BJ (cell line): Measurements from ENCODE around the gene KLF5. TPM values are rescaled to one million over a fixed set of nuclear protein-coding genes. Genes with fewer than 3 reads are reported as not detected.
"Not testable (repeated sequence)": the region's sequence is repeated elsewhere in the genome, so short reads cannot be mapped to it uniquely, and the experiment has no call there.

Experiments
- CTCF ChIA-PET: fragments of 350-600 bp; formaldehyde crosslinking; extraction: SDS; loops from one replicate; lab custom pipeline; 2021; ENCODE audit warnings: antibody characterized with exemption, inconsistent platforms; lab: Yijun Ruan, JAX
- POLR2A ChIA-PET: fragments of 300-600 bp; sonication (Branson Sonifier 250); formaldehyde crosslinking; extraction: SDS; loops from one replicate; lab custom pipeline; 2021; ENCODE audit warnings: antibody characterized with exemption; lab: Charles Lee
- DNase-seq: peaks from one replicate; pipeline ENCODE4 v3.0.0-alpha.2; 2011; ENCODE audit warnings: low read depth
- H3K27me3 ChIP-seq: 2 replicates; pipeline ENCODE4 v1.6.0; 2011; ENCODE audit warnings: low read length; ENCODE audit not compliant: control insufficient read depth, insufficient read depth
- H3K36me3 ChIP-seq: 2 replicates; pipeline ENCODE4 v1.5.1; 2011; ENCODE audit warnings: low read length; ENCODE audit not compliant: control insufficient read depth, insufficient read depth
- H3K4me3 ChIP-seq: 2 replicates; pipeline ENCODE4 v1.5.1; 2011; ENCODE audit warnings: low read depth, mild to moderate bottlenecking, control low read depth, low read length
- CTCF ChIP-seq: IDR thresholded peaks from 2 replicates; pipeline ENCODE4 v1.5.1; 2011; ENCODE audit warnings: low read depth, mild to moderate bottlenecking, control low read depth, inconsistent platforms, low read length, moderate library complexity; ENCODE audit not compliant: insufficient read depth
- polyA plus RNA-seq: library from polyadenylated mRNA; depleted of rRNA; stranded (reverse); fragments of >200 nt; gene quantifications from 2 replicates; pipeline ENCODE4 v1.2.3, GENCODE V29; 2011

Gene KLF5
- polyA plus RNA-seq, 1 experiment: 26.7 TPM

GRCh38 chr13:73040484-73040883, 18.3 kb upstream of the KLF5 start:
- no peaks in the 10 kb centered on the region for H3K27me3 ChIP-seq
- ChIA-PET POLR2A (interaction anchor here (0.6 kb wide), 1 partner anchor 18 kb away, joined by 3 read pairs; the partner anchor contains the start of gene KLF5), CTCF (no interaction called here)
- no peak overlapping the region for H3K4me3 ChIP-seq
- no peak for TF ChIP-seq CTCF
- H3K36me3 ChIP-seq: no peaks in the 10 kb centered on the region
- no peak for DNase-seq

DNA sequence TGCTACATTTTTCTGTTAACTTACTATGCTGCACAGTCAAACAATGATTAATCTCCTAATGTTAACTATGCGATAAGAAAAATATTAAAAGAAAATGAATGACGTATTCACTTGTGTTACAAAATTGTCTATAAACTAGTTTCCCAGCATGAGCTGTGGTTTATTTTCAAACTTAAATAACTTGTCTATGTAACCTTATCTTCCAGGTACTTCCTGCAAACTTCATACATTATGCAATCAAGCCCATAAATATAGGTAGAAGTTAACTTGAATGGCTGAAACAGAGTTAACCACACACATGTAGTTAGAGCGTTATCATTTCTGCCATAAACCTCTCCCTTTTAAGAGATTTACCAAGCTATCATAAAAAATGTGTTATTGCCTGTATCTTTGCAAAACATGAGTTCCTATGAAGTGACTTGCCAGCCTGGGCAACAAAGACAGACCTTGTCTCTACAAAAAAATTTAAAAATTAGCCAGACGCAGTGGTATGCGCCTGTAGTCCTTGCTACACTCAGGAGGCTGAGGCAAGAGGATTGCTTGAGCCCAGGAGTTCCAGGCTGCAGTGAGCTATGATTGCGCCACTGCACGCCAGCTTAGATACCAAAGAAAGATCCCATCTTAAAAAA, 17.7 kb upstream of the KLF5 start:
- ChIA-PET POLR2A (interaction anchor here (0.6 kb wide), 1 partner anchor 18 kb away, joined by 3 read pairs; the partner anchor contains the start of gene KLF5), CTCF (no interaction called here)
- H3K27me3 ChIP-seq: no peaks in the 10 kb centered on the region
- no peaks in the 10 kb centered on the region for H3K36me3 ChIP-seq
- DNase-seq: no peak
- TF ChIP-seq CTCF: no peak
- no peak overlapping the region for H3K4me3 ChIP-seq

DNA sequence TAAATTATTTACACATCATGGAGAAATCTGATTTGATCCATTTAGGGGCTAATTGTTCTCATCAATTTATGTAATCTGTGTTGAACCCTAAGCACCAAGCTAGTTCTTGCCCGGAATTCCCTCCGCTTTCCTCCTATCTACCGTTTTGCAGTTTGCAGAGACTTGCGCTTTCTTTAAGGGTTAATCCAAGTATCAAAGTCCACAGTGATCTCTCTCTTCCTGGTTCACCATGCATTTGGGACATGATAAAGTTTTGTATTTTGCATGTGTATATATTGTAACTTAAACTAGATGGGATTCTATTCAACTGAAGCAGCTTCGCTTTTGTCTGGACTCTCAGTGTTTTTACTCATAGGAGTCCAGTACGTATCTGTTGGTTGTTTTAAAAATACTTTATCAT, 13.8 kb upstream of the KLF5 start:
- H3K4me3 ChIP-seq: no peak overlapping the region
- TF ChIP-seq CTCF: no peak
- no peaks in the 10 kb centered on the region for H3K27me3 ChIP-seq
- no peak for DNase-seq
- ChIA-PET CTCF (no interaction called here), POLR2A (no interaction called here)
- no peaks in the 10 kb centered on the region for H3K36me3 ChIP-seq

GRCh38 chr13:73048615-73049014, 10.2 kb upstream of the KLF5 start:
- POLR2A ChIA-PET, DNase-seq, H3K36me3 ChIP-seq, H3K27me3 ChIP-seq, H3K4me3 ChIP-seq: not testable (repeated sequence)
- CTCF ChIA-PET: interaction anchor here (0.6 kb wide), 1 partner anchor 1929 kb away, joined by 3 read pairs; no protein-coding TSS in a partner anchor

- POLR2A ChIA-PET: no interaction called here
- CTCF ChIA-PET: no interaction called here
- Histone ChIP-seq H3K4me3 (no peak overlapping the region), H3K27me3 (no peaks in the 10 kb centered on the region), H3K36me3 (no peaks in the 10 kb centered on the region)
- no peak for DNase-seq
- TF ChIP-seq CTCF: no peak
These were observed 4.1 kb upstream of the KLF5 start for GRCh38 chr13:73054712-73055111.
